Cerebellar nuclear complex (tissue), 1 donor: Measurements from ENCODE around the gene SEMA3E.
"Not testable (repeated sequence)": the region's sequence is repeated elsewhere in the genome, so short reads cannot be mapped to it uniquely, and the experiment has no call there.

Experiments
- DNase-seq, 2 experiments: peaks; one replicate each; lab custom pipeline; 2025; lab: John Stamatoyannopoulos, UW

The SEMA3E gene

DNA sequence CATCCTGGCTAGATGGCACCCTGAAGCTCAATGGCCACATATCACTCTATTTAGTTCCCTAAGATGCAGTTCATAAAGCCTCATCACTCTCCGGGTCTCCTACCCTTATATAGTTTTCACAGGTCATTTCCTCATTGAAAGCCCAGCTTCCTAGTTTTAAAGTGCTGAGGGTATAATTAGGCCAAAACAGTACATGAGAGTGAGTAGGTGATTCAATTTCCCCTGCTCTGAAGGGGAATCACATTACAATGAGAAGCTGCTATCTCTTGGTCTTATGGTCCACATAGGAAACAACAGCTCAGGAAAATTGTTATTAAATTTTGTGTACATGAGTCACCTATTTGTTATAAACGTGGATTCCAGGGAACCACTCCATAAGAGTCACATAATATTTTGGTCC, 162.0 kb downstream of the SEMA3E start:
- no peak for DNase-seq

DNA sequence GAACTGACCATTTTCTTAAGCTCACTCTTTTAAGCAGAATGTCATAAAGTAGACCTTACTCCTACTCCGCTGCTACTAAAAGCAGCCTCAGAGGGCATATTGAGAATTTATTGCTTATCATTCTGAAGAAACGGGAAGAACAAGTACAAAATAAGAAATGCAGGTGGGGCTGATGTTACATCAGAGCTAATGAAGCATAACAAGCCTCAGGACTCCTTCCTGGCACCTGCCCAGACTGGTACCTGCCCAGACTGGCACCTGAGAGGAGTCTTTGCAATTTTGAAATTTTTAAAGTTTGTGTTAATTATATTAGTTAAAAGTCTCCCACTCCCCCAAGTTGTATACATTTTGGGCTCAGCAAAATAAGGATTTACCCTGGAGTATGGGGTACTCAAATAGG, 162.4 kb downstream of the SEMA3E start:
- no peak for DNase-seq

DNA sequence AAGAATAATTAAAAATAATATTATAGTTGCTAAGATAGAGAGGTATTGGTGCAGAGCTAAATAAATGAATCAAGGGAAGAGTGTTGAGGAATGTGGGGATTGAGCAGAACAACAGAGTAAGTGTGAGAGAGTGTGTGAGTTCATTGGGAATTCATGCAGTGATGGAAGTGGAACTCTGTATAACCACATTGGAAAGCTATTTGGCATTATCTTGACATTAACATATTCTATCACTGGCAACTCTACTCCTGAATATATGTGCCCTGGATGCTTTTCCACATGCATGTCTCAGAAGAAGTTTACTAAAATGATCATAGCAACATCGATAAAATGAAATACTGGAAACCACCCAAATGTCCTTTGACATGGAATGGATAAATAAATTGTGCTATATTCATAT, 164.1 kb downstream of the SEMA3E start:
- DNase-seq = no peak

DNA sequence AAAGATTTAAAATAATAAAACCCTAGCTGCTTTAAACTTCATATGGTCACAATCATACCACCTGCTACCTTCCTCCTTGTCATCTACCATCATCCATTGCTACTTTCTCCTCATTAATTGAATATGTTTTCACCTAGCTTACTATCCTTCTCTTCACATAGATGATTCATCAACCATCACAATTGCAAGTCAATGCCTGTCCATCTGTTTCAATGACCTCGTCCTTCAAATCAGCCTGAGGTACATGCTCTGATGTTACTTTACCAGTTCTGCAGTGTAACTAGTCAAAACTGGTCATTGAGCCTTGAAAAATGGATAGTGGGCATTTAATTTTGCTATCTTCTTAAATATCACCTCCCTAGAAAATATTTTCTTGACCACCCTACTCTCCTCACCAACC, 164.7 kb downstream of the SEMA3E start:
- DNase-seq = no peak

DNA sequence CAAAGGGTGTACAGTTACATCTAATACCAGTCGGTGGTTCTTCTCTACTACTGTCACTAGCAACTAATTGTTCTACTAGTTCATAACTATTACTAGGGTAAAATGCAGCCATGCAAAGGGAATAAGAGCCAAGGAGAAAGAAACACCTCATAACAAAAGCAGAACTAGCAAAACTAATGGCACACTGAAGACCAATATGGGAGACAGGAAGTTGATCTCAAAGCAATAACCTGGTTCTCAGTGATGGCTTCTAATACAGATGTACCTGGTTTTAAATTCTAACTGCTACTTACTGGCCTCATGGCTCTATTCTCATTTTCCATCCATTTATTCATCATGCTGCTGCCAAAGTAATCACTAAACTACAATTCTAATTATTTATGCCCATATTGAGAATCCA, 170.3 kb downstream of the SEMA3E start:
- no peak for DNase-seq

DNA sequence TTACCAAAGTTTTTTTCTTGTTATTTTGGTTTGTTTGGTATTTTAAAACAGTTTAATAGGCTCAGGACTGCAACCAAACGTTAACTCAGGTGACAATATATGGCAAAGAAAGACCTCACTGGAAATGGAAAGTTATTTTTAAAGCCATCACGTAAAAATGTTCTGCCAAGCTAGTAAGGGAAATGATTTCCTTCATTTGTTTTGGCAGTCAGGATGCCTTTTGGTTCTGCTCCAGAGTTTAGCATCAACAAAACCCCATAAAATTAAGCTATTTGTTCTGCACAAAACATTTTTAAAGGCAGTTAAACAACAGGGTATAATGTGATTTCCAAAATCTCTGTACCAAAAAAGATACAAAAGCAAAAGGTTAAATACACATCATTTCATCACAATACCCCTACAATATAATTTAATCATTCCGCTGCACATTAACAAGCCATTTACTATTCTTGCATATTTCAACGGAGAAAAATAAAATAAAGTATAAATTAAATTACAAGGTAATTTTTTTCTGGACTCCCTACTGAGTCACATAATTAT, 172.4 kb downstream of the SEMA3E start:
- no peak for DNase-seq

DNA sequence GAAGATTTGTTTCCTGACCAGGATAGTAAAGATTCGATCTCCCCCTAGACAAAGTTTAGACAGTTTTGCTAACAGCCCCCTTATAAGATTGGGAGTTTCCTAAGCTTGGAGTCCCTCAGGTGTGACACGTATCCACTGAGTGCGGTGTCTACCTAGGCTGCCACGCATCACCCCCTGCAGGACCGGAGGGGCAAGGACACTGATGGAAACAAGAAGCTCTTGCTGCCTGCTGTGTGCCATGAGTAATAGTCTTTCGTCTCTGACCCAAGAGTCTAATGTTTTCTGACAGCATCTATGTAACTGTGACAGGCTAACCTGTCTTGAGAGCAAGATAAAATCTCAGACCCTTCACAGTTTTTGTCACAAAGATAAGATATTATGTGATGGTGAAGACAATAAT, 173.5 kb downstream of the SEMA3E start:
- no peak for DNase-seq

DNA sequence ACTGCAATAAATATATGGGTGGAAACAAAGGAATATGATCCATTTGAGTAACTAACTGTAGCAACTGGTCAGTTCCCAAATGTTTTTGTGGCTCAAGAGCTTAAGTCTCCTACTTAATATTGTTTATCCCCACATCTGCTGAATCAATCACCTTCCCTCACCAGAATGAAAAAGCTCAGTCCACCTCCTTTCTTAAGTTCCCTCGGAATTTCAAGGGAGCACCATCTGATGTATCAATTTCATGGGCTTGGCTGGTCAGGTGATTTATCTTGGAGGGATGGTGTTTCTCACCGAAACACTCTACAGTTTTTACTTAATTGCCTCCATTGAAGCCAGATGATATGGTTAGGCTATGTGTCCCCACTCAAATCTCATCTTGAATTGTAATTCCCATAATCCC, 176.6 kb downstream of the SEMA3E start:
- DNase-seq = no peak

DNA sequence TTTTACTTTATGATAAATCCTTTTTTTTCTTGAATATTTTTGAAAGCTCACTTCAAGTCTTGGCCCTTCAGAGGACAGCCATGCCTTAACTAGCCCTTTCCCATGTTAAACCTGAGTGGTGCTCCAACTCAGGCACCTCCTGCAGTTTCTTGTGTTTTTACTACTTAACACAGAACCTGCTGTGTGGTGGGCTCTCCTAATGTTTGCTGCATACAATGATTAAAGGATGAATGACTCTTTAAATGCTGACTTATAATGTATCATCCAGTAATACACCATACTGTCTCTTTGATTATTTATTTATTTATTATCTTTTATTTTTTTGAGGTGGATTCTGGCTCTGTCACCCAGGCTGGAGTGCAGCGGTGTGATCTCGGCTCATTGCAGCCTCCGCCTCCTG, 179.4 kb downstream of the SEMA3E start:
- DNase-seq = no peak

DNA sequence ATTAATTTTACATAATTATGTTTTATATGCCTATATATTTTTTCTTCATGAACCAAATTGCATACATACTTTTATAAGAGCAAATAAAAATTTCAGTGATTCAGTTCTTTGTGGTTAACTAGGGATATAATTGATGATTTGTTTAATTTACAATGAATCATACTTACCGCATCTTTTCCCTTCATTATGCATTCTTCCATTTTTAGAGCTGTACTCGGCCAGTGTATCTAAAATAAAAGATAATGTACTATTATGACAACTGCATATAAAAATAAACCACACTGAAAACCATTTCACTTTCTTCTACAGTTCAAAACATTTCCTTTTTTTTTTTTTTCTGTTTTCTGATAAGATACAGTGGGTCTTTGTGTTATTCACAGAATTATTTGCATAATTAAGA, 179.9 kb downstream of the SEMA3E start:
- no peak for DNase-seq

DNA sequence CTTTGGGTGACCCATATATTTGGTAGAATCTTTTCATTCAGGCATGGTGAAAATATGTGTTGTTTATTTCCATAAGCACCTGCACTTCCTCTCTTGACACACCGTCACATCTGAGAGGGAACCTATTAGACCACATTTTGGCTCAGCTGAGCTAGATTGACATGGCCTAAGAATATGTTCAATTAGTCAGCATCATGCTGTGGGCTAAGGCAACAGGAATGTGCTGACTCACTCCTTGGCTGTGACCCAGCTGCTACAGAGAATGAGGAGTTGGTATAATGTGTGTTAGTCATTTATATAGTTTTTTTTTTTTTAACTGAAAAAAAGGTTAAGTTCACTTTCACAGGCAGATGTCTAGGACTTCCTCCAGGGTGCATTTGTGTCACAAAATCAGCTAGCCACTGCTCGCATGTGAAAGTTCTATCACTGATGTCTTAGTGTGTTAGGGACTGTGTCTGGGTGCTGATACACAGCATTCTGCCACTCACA, 180.6 kb downstream of the SEMA3E start:
- DNase-seq = no peak

DNA sequence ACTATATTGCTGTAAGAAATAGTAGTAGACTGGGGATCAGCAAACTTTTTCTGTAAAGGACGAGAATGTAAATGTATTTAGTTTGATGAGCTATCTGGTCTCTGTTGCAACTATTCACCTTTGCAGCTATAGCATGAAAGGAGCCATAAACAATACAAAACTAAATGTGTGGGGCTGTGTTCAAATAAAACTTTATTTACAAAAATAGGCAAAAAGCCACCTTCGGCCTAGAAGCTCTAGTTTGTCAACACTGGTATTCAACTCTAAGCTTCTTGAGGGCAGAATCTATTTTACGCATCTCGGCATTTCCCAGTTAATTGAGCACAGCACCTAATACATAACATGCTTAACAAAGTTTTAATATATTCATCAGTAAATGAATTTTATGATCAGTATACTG, 181.4 kb downstream of the SEMA3E start:
- DNase-seq = no peak

DNA sequence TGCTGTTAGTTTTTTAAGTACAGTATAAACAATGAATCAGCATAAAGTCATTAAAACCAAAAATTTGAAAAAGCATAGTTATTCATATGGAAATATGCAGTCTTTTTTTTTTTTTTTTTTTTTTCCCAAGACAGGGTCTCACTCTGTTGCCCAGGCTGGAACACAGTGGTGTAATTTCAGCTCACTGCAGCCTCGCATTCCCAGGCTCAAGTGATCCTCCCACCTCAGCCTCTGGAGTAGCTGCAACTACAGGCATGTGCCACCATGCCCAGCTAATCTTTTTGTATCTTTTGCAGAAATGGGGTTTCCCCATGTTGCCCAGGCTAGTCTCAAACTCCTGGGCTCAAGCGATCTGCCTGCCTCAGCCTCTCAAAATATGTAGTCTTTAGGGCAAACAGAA, 182.0 kb downstream of the SEMA3E start:
- DNase-seq = no peak

DNA sequence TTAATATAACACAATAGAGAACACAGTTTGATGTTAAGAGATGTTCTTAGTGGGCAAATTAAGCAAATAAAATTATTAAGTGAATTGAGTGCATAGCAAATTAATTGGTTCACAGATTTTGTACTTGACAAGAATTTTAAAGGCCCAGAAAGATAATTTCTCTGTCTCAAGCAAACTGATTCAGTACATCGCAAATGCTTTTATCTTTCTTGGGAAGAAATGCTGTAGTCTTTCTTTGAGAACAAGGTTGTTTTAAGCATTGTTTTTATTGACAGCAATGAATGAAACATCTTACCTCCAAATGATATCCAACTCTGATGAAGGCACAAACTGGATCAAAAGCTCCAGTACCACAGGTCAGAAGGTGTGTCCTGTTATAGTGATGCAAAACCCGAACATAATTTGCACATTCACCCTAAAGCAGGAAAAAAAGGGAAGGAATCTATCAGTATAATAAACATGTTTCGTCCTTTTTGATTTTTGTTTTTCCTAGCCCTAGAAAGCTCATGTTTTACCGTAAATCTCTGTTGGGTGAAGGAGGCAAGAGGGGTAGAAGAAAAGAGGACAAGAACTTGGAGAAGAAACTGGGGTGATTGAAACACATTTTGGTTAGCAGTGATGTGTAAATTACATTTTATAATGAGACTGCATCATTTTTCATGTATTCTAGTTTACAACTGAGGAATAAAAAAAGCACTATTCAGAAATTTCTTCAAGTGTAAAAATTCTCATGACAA, 182.6 kb downstream of the SEMA3E start:
- DNase-seq = no peak

DNA sequence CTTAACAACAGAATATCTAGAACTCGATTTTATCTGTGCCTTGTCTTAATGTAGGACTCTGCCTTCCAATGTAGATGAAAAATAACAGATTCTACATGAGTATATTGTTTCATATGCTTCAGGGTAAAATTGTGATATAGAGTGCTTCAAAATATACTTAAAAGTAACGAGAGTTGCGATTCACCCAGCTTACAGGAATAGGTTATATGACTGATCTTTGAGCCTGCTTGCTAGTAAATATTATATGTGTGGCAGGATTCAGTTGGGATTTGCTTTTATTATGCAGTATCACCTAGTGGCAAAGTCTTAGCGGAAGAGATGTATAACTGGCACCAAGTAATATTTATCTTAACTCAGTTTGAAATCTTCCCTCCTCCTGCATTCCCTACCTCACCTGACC, 183.3 kb downstream of the SEMA3E start:
- no peak for DNase-seq

DNA sequence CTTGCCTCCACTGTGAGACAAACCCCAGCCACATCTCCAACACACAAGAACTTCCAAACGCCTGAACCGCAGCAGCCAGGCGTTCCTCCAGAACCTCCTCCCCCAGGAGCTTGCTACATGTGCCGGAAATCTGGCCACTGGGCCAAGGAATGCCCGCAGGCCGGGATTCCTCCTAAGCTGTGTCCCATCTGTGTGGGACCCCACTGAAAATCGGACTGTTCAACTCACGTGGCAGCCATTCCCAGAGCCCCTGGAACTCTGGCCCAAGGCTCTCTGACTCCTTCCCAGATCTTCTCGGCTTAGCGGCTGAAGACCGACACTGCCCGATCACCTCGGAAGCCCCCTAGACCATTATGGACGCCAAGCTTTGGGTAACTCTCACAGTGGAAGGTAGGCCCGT, 187.1 kb downstream of the SEMA3E start:
- DNase-seq = not testable (repeated sequence)

DNA sequence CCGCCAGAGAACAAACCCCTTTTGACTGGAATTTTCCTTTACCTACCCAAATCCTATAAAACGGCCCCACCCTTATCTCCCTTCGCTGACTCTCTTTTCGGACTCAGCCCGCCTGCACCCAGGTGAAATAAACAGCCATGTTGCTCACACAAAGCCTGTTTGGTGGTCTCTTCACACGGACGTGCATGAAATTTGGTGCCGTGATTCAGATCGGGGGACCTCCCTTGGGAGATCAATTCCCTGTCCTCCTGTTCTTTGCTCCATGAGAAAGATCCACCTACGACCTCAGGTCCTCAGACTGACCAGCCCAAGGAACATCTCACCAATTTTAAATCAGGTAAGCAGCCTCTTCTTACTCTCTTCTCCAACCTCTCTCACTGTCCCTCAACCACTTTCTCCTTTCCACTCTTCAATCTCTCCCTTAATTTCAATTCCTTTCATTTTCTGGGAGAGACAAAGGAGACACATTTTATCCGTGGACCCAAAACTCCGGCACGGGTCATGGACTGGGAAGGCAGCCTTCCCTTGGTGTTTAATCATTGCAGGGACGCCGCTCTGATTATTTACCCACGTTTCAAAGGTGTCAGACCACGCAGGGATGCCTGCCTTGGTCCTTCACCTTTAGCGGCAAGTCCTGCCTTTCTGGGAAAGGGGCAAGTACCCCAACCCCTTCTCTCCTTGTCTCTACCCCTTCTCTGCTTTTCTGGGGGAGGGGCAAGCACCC, 188.8 kb downstream of the SEMA3E start:
- DNase-seq = not testable (repeated sequence)

DNA sequence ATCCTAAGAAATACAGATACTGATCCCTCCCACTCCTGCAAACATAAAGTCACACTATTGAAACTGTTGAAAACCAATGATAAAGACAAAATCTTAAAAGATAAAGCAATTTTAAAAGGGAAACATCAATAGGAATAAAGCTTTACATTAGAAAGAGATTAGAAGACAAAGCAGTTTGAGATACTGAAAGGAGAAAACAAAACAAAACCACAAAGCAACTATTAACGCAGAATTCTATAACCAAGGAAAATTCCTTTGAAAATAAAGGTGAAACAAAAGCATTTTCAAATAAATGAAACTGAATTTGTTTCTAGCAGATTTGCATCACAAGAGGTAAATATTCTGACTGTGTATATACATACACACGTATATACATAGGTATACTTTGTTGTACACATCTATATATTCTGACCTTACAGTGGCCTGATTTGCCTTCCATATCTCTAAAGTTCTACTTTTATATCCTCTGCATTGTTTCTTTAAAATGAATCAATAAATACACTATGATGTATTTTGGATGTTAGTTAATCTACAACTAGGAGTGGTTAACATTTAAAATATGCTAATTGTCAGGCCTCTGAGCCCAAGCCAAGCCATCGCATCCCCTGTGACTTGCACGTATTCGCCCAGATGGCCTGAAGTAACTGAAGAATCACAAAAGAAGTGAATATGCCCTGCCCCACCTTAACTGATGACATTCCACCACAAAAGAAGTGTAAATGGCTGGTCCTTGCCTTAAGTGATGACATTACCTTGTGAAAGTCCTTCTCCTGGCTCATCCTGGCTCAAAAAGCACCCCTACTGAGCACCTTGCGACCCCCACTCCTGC, 189.6 kb downstream of the SEMA3E start:
- DNase-seq = not testable (repeated sequence)

DNA sequence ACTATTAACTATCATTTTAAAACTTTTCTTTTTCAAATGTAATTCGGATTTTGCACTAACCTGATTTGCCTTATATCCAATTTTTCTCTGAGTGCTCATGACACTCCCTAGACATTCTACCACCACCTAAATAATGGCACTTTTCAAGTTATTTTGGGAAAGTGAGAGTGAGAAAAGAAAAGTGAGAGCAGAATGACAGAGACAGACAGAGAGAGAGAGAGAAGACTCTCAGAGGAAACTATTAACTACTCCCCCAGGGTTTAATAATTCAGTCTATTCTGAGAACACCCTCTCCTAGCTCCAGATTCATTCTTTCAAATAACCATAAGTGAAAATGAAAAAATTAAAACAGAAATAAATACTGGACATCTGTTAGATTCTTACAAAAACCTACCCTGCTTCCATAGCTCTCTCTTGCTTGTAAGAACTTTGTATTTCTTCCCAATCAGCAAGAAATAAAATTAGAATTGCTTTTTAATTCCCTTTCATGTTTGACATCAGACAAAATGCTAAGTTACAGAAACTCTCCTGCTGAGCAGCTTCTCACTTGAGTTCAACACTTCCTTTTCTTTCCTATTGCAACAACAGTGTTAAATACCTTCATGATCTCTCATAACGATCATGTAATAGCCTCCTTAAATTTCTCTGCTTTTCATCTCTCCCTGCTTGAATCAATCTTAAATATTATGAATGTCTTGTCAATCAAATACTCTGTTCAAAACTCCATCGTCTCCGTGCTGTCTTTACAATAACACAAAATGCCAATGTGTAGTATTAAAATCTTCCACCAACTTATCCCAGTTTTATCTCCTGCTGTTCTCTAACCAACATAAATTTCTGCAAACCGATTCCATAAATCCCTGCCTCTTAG, 191.7 kb downstream of the SEMA3E start:
- no peak for DNase-seq

DNA sequence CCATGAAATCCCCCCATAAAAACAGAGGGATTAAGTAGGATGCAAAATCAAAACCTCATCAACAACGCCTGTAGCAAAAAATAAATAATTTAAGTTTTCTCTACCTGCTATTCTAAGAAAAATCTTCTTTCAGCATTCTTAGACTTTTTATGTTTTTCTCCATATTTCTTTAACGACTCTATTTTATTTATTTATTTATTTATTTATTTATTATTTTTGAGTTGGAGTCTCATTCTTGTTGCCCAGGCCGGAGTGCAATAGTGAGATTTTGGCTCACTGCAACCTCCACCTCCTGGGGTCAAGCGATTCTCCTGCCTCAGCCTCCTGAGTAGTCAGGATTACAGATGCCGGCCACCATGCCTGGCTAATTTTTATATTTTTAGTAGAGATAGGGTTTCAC, 192.5 kb downstream of the SEMA3E start:
- no peak for DNase-seq

DNA sequence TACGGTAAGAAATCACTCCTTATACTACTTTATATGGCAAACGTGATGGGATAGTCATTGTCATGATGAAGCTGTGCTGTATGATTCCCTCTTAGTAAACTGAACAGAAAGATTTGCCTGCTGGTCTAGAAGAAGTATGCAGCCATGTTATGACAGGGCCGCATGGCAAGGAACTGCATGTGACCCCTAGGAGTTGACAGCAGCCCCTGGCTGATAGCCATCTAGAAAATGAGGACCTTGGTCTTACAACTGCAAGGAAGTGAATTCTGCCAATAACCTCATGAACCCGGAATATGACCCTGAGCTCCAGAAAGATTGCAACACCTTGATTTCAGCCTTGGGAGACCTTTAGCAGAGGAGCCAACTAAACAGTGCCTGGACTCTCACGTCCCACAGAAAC, 193.3 kb downstream of the SEMA3E start:
- DNase-seq = no peak
